ENCODE results near the gene KISS1R.
"Not testable (repeated sequence)": the region's sequence is repeated elsewhere in the genome, so short reads cannot be mapped to it uniquely, and the experiment has no call there.

Gene KISS1R

GRCh38 chr19:881385-882071 lies 35.6 kb upstream of the KISS1R start:
- DNase-seq (ENCODE audit: low read depth in 2 of 2), result no peak

- DNase-seq (ENCODE audit: low read depth in 2 of 2), result no peak
Measured at GRCh38 chr19:882871-883497, 34.1 kb upstream of the KISS1R start.

- no peak for DNase-seq (ENCODE audit: low read depth in 2 of 2)
Measured at GRCh38 chr19:883661-884211, 33.4 kb upstream of the KISS1R start.

GRCh38 chr19:884420-885211 lies 32.5 kb upstream of the KISS1R start:
- no peak for DNase-seq (ENCODE audit: low read depth in 2 of 2)

- DNase-seq (ENCODE audit: low read depth in 2 of 2), result no peak
Measured at GRCh38 chr19:885536-886224, 31.5 kb upstream of the KISS1R start.

- DNase-seq (ENCODE audit: low read depth in 2 of 2), result no peak
Measured at GRCh38 chr19:887072-887471, 30.1 kb upstream of the KISS1R start.

- DNase-seq (ENCODE audit: low read depth in 2 of 2), result no peak
Measured at GRCh38 chr19:887599-887998, 29.5 kb upstream of the KISS1R start.

GRCh38 chr19:888581-889385 lies 28.4 kb upstream of the KISS1R start:
- no peak for DNase-seq (ENCODE audit: low read depth in 2 of 2)

GRCh38 chr19:889662-890295 lies 27.4 kb upstream of the KISS1R start:
- no peak for DNase-seq (ENCODE audit: low read depth in 2 of 2)

GRCh38 chr19:890831-891230 lies 26.3 kb upstream of the KISS1R start:
- DNase-seq (ENCODE audit: low read depth in 2 of 2), result no peak

GRCh38 chr19:891421-892200 lies 25.5 kb upstream of the KISS1R start:
- not testable (repeated sequence) for DNase-seq (ENCODE audit: low read depth in 2 of 2)

- no peak for DNase-seq (ENCODE audit: low read depth in 2 of 2)
Measured at GRCh38 chr19:892243-892893, 24.8 kb upstream of the KISS1R start.

GRCh38 chr19:892894-893689 lies 24.0 kb upstream of the KISS1R start, which contains the start of the genes MED16 and RNU6-9:
Gene MED16 (minus strand): TSS chr19:893187. CDS start chr19:891131, 2,056 bp downstream.
Gene RNU6-9 (plus strand): TSS chr19:893484.
- DNase-seq (ENCODE audit: low read depth in 2 of 2), result peak; percentile 73

- DNase-seq (ENCODE audit: low read depth in 2 of 2), result no peak
Measured at GRCh38 chr19:896434-896833, 20.7 kb upstream of the KISS1R start.

- DNase-seq (ENCODE audit: low read depth in 2 of 2), result no peak
Measured at GRCh38 chr19:896999-897398, 20.1 kb upstream of the KISS1R start.

- DNase-seq (ENCODE audit: low read depth in 2 of 2), result no peak
Measured at GRCh38 chr19:897442-898039, 19.6 kb upstream of the KISS1R start.

GRCh38 chr19:898663-899062 lies 18.5 kb upstream of the KISS1R start:
- DNase-seq (ENCODE audit: low read depth in 2 of 2), result no peak

All from stimulated activated CD4-positive, alpha-beta T cell treated with anti-CD3 and anti-CD28 coated beads, Interleukin-1b, Interleukin-23, amount 100 ng/mL, for 1 hour (primary cell).